H9 (cell line): ENCODE data around the gene HSD17B12. TPM values are rescaled to one million over a fixed set of nuclear protein-coding genes. Genes with fewer than 3 reads are reported as not detected.

Experiments used
- DNase-seq: peaks from one replicate; pipeline ENCODE4 v3.0.0-alpha.2; 2017
- H2AFZ ChIP-seq: one replicate; pipeline ENCODE4 v1.6.1; 2013; ENCODE audit warnings: mild to moderate bottlenecking, low read length, control low read depth, moderate library complexity
- H2AK5ac ChIP-seq: 2 replicates; pipeline ENCODE4 v1.6.1; 2013; ENCODE audit warnings: low read length, control low read depth, mixed read lengths; ENCODE audit not compliant: insufficient read length
- H2BK120ac ChIP-seq: one replicate; pipeline ENCODE4 v1.6.1; 2013; ENCODE audit warnings: low read depth, mild to moderate bottlenecking, low read length, control low read depth, inconsistent platforms; ENCODE audit not compliant: poor library complexity, severe bottlenecking
- H2BK12ac ChIP-seq: 2 replicates; pipeline ENCODE4 v1.6.1; 2013; ENCODE audit warnings: low read length, control low read depth, mixed read lengths, low read depth; ENCODE audit not compliant: insufficient read length
- H2BK15ac ChIP-seq: 2 replicates; pipeline ENCODE4 v1.6.1; 2013; ENCODE audit warnings: low read depth, low read length, control low read depth
- H2BK20ac ChIP-seq: one replicate; pipeline ENCODE4 v1.6.1; 2013; ENCODE audit warnings: low read depth, mild to moderate bottlenecking, low read length, control low read depth, inconsistent platforms; ENCODE audit not compliant: poor library complexity, severe bottlenecking
- H2BK5ac ChIP-seq: 2 replicates; pipeline ENCODE4 v1.6.1; 2013; ENCODE audit warnings: low read length, control low read depth, mixed read lengths; ENCODE audit not compliant: insufficient read length
- H3K14ac ChIP-seq: 2 replicates; pipeline ENCODE4 v1.6.1; 2013; ENCODE audit warnings: low read length, control low read depth; ENCODE audit not compliant: insufficient read depth
- H3K18ac ChIP-seq: 2 replicates; pipeline ENCODE4 v1.6.1; 2013; ENCODE audit warnings: low read depth, mild to moderate bottlenecking, mixed read lengths, low read length, control low read depth; ENCODE audit not compliant: insufficient read length
- H3K23ac ChIP-seq: 2 replicates; pipeline ENCODE4 v1.6.1; 2013; ENCODE audit warnings: low read length, control low read depth, mixed read lengths, low read depth; ENCODE audit not compliant: insufficient read length
- H3K23me2 ChIP-seq: 2 replicates; pipeline ENCODE4 v1.6.1; 2013; ENCODE audit warnings: low read depth, mild to moderate bottlenecking, mixed read lengths, low read length, control low read depth; ENCODE audit not compliant: insufficient read length, poor library complexity, severe bottlenecking
- H3K27ac ChIP-seq: 2 replicates; pipeline ENCODE4 v1.5.1; 2013; ENCODE audit warnings: low read length, control low read depth, mixed read lengths, low read depth; ENCODE audit not compliant: insufficient read length
- H3K27me3 ChIP-seq: 2 replicates; pipeline ENCODE4 v1.6.1; 2013; ENCODE audit warnings: low read length, control low read depth, inconsistent platforms; ENCODE audit not compliant: insufficient read depth
- H3K4ac ChIP-seq: 2 replicates; pipeline ENCODE4 v1.6.1; 2013; ENCODE audit warnings: low read depth, mild to moderate bottlenecking, control low read depth, inconsistent platforms, low read length, moderate library complexity
- H3K4me1 ChIP-seq: 2 replicates; pipeline ENCODE4 v1.6.1; 2013; ENCODE audit warnings: low read length, control low read depth, inconsistent platforms; ENCODE audit not compliant: insufficient read depth
- H3K4me2 ChIP-seq: 2 replicates; pipeline ENCODE4 v1.6.1; 2013; ENCODE audit warnings: low read length, control low read depth, mixed read lengths; ENCODE audit not compliant: insufficient read length, insufficient read depth
- H3K56ac ChIP-seq: 2 replicates; pipeline ENCODE4 v1.6.1; 2013; ENCODE audit warnings: low read depth, mild to moderate bottlenecking, mixed read lengths, low read length, control low read depth; ENCODE audit not compliant: insufficient read length
- H3K79me1 ChIP-seq: 2 replicates; pipeline ENCODE4 v1.6.1; 2013; ENCODE audit warnings: low read depth, mild to moderate bottlenecking, moderate library complexity, low read length, control low read depth, inconsistent platforms; ENCODE audit not compliant: insufficient read depth, poor library complexity, severe bottlenecking
- H3K79me2 ChIP-seq: 2 replicates; pipeline ENCODE4 v1.6.1; 2013; ENCODE audit warnings: low read length, control low read depth, inconsistent platforms; ENCODE audit not compliant: insufficient read depth
- H3K9ac ChIP-seq: 2 replicates; pipeline ENCODE4 v1.6.1; 2013; ENCODE audit warnings: low read length, control low read depth, mixed read lengths; ENCODE audit not compliant: insufficient read length; ENCODE audit errors: extremely low read depth
- H3K9me3 ChIP-seq: one replicate; pipeline ENCODE4 v1.6.1; 2013; ENCODE audit warnings: low read depth, low read length, inconsistent platforms; ENCODE audit not compliant: control insufficient read depth
- H3T11ph ChIP-seq: one replicate; pipeline ENCODE4 v1.6.1; 2013; ENCODE audit warnings: mild to moderate bottlenecking, low read length, control low read depth, inconsistent platforms
- H4K20me1 ChIP-seq: one replicate; pipeline ENCODE4 v1.6.1; 2013; ENCODE audit not compliant: control insufficient read depth, insufficient read length, insufficient read depth
- H4K5ac ChIP-seq: 2 replicates; pipeline ENCODE4 v1.6.1; 2013; ENCODE audit warnings: low read depth, mild to moderate bottlenecking, mixed read lengths, low read length, control low read depth; ENCODE audit not compliant: insufficient read length
- H4K8ac ChIP-seq: replicated peaks from 2 replicates; pipeline ENCODE4 v1.6.1; 2013; ENCODE audit warnings: low read length, control low read depth, mixed read lengths, low read depth; ENCODE audit not compliant: insufficient read length
- H4K91ac ChIP-seq: 2 replicates; pipeline ENCODE4 v1.6.1; 2013; ENCODE audit warnings: low read depth, mild to moderate bottlenecking, moderate library complexity, mixed read lengths, low read length, control low read depth; ENCODE audit not compliant: insufficient read length
- H3K27ac Mint-ChIP-seq, 3 experiments: 2 replicates in 2 of 3; 3 replicates in 1 of 3; pipeline ENCODE4 v1.8.0; 2020 to 2021; ENCODE audit warnings: mixed read lengths in 3 of 3, mild to moderate bottlenecking in 1 of 3, moderate library complexity in 1 of 3
- H3K27me3 Mint-ChIP-seq: 2 replicates; pipeline ENCODE4 v1.8.0; 2021; ENCODE audit warnings: low read depth, mild to moderate bottlenecking, moderate library complexity, mixed read lengths
- H3K36me3 Mint-ChIP-seq, 3 experiments: 2 replicates in 2 of 3; 3 replicates in 1 of 3; pipeline ENCODE4 v1.8.0; 2020 to 2021; ENCODE audit warnings: low read depth in 3 of 3, mixed read lengths in 3 of 3; ENCODE audit not compliant: insufficient read depth in 1 of 3
- H3K4me1 Mint-ChIP-seq, 2 experiments: 2 replicates each; pipeline ENCODE4 v1.8.0; 2020; ENCODE audit warnings: mixed read lengths in 2 of 2
- H3K4me3 Mint-ChIP-seq, 2 experiments: 2 replicates in 1 of 2; 3 replicates in 1 of 2; pipeline ENCODE4 v1.8.0; 2020 to 2021; ENCODE audit warnings: mild to moderate bottlenecking in 2 of 2, mixed read lengths in 2 of 2, moderate library complexity in 1 of 2
- H3K9me3 Mint-ChIP-seq, 2 experiments: 2 replicates in 1 of 2; 3 replicates in 1 of 2; pipeline ENCODE4 v1.8.0; 2020; ENCODE audit warnings: mild to moderate bottlenecking in 2 of 2, mixed read lengths in 2 of 2, moderate library complexity in 1 of 2
- CTCF ChIP-seq: fragments of 200-600 bp; sonication (generic); conservative IDR thresholded peaks from 3 replicates; pipeline ENCODE4 v1.8.0; 2021; ENCODE audit warnings: antibody characterized with exemption, mild to moderate bottlenecking
- WGBS: extraction: QIAGEN DNeasy Blood & Tissue Kit; methylation state at CpG from one replicate; pipeline ENCODE4 v1.1.7; 2013; ENCODE audit warnings: missing lambda C conversion rate, low lambda C conversion rate, mixed read lengths; ENCODE audit not compliant: insufficient read length; ENCODE audit errors: extremely low coverage; 5-methylcytosine and 5-hydroxymethylcytosine counted together
- total RNA-seq: library from RNA; stranded (reverse); gene quantifications from 2 replicates; pipeline ENCODE4 v1.2.1, GENCODE V29; 2021

Gene HSD17B12
- total RNA-seq, 1 experiment from 2014 or later = 111 TPM

- no peak overlapping the region for H3K9ac ChIP-seq
- H3K27ac Mint-ChIP-seq = no peak overlapping the region
Observed at GRCh38 chr11:43834286-43834685, 153.7 kb downstream of the HSD17B12 start.

More at GRCh38 chr11:43834286-43834685, 153.7 kb downstream of the HSD17B12 start:
- Histone ChIP-seq H3K23ac (no peak overlapping the region), H3K14ac (no peak overlapping the region), H3K27ac (no peak overlapping the region), H3K18ac (no peak overlapping the region), H2BK15ac (no peak overlapping the region), H2AFZ (no peak overlapping the region), H2BK12ac (no peak overlapping the region), H3T11ph (no peak overlapping the region), H4K20me1 (no peaks in the 10 kb centered on the region), H3K23me2 (no peaks in the 10 kb centered on the region), H3K4me2 (no peak overlapping the region), H4K91ac (no peak overlapping the region), H3K56ac (no peak overlapping the region), H4K5ac (no peak overlapping the region), H2BK120ac (no peak overlapping the region), H4K8ac (no peak overlapping the region), H3K4me1 (no peaks in the 10 kb centered on the region), H2AK5ac (no peak overlapping the region), H2BK20ac (no peak overlapping the region), H3K79me1 (no peaks in the 10 kb centered on the region), H2BK5ac (no peak overlapping the region), H3K9me3 (no peaks in the 10 kb centered on the region), H3K79me2 (no peaks in the 10 kb centered on the region), H3K27me3 (no peaks in the 10 kb centered on the region), H3K4ac (no peak overlapping the region)
- H3K27me3 Mint-ChIP-seq = no peaks in the 10 kb centered on the region
- peaks cover 5 to 20% (median 6%) of the 10 kb centered on the region in 3 experiments; a peak in 6 of 7 replicates for H3K36me3 Mint-ChIP-seq
- TF ChIP-seq CTCF = no peak
- no peak overlapping the region for H3K4me3 Mint-ChIP-seq
- WGBS = no CpG with 5 or more reads among the region's 2 CpGs
- peaks cover 0 to 7% of the 10 kb centered on the region in 2 experiments; a peak in 1 of 4 replicates for H3K4me1 Mint-ChIP-seq
- DNase-seq = no peak
- no peaks in the 10 kb centered on the region for H3K9me3 Mint-ChIP-seq
